ENCODE data around the gene NCBP1. TPM values are rescaled to one million over a fixed set of nuclear protein-coding genes. Genes with fewer than 3 reads are reported as not detected.

Gene NCBP1
- total RNA-seq, 1 donor from 2014 or later = 52.2 TPM

GRCh38 chr9:97640325-97640724 lies 6.7 kb downstream of the NCBP1 start:
- no peak for DNase-seq (ENCODE audit: low read depth, low spot score)
- Mint-ChIP-seq H3K27ac (ENCODE audit: unreplicated experiment) (no peak overlapping the region), H3K4me1 (peaks cover 12% of the 10 kb centered on the region), H3K27me3 (ENCODE audit: low read depth) (no peaks in the 10 kb centered on the region), H3K36me3 (ENCODE audit: low read depth) (peaks cover 5% of the 10 kb centered on the region), H3K4me3 (no peak overlapping the region), H3K9me3 (no peaks in the 10 kb centered on the region)
- TF ChIP-seq CTCF (conservative IDR thresholded peaks at IDR 0.05) = no peak

DNA sequence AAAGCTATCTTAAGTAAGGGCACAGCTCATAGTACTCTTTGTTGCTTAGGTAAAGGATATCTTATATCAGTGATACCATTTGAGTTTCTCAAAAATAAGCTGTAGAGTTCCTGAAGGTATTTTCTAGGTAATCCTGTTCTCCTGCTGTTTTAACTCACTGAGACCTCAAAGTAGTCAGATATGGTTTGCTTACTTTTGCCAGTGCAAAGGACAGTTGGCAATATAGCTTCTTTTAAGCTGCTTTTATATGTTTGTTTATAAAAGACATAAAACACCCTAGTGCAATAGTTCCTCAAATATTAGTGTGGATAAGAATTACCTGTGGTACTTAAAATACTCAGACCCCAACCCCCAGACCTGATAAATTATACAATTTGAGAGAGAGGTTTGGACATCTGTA lies 12.1 kb downstream of the NCBP1 start:
- H3K27ac Mint-ChIP-seq (ENCODE audit: unreplicated experiment) = no peak overlapping the region
- no peak overlapping the region for H3K4me3 Mint-ChIP-seq
- no peaks in the 10 kb centered on the region for H3K4me1 Mint-ChIP-seq
- no peak for DNase-seq (ENCODE audit: low read depth, low spot score)
- no peaks in the 10 kb centered on the region for H3K9me3 Mint-ChIP-seq
- H3K36me3 Mint-ChIP-seq (ENCODE audit: low read depth) = peaks cover 9% of the 10 kb centered on the region
- no peak for TF ChIP-seq CTCF (conservative IDR thresholded peaks at IDR 0.05)
- H3K27me3 Mint-ChIP-seq (ENCODE audit: low read depth) = no peaks in the 10 kb centered on the region

- Mint-ChIP-seq H3K4me1 (no peaks in the 10 kb centered on the region), H3K9me3 (no peaks in the 10 kb centered on the region), H3K4me3 (no peak overlapping the region), H3K27ac (ENCODE audit: unreplicated experiment) (peak overlapping the region; percentile 67), H3K36me3 (ENCODE audit: low read depth) (peaks cover 9% of the 10 kb centered on the region), H3K27me3 (ENCODE audit: low read depth) (no peaks in the 10 kb centered on the region)
- no peak for TF ChIP-seq CTCF (conservative IDR thresholded peaks at IDR 0.05)
- DNase-seq (ENCODE audit: low read depth, low spot score) = no peak
Measured at GRCh38 chr9:97647996-97648395, 14.4 kb downstream of the NCBP1 start.

DNA sequence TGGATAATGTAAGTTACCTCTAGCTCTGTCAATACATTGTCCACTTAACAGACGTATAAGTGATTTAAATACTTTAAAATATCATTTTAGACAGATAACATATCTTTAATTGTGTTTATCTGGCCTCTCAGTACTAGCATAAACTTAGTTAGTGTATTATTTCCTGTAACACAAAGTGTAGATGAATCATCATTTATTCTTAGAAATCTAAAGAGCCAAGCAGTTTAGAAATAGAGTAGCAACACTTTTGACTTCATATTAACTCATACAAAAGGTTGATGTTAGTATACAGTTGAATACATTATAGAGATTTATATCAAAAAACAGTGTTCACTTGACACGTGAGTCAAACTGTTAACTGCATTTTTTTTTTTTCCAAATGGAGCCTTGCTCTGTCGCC lies 18.0 kb downstream of the NCBP1 start:
- H3K9me3 Mint-ChIP-seq = no peaks in the 10 kb centered on the region
- H3K4me1 Mint-ChIP-seq = no peaks in the 10 kb centered on the region
- DNase-seq (ENCODE audit: low read depth, low spot score) = no peak
- no peak for TF ChIP-seq CTCF (conservative IDR thresholded peaks at IDR 0.05)
- no peak overlapping the region for H3K4me3 Mint-ChIP-seq
- H3K27me3 Mint-ChIP-seq (ENCODE audit: low read depth) = no peaks in the 10 kb centered on the region
- no peak overlapping the region for H3K27ac Mint-ChIP-seq (ENCODE audit: unreplicated experiment)
- H3K36me3 Mint-ChIP-seq (ENCODE audit: low read depth) = peaks cover 15% of the 10 kb centered on the region

DNA sequence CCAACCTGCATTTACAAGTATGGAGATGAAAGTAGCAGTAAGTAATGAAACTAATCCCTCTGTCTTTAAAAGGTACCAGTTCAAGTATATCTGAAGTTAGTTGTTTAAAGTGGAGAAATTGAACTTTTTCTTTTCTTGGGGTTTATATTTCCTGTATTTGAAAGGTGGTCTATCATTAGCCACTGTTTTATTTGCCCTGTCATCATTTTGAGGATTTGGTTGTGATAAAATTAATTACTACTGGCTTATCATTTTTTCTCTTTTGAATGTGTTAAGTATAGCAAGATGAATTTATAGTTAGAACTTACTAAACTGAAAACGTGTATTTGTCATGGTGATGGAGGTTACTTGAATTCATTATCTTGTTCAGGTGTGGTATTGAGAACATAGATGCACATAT lies 25.1 kb downstream of the NCBP1 start:
- no peaks in the 10 kb centered on the region for H3K9me3 Mint-ChIP-seq
- H3K36me3 Mint-ChIP-seq (ENCODE audit: low read depth) = peaks cover 27% of the 10 kb centered on the region
- no peaks in the 10 kb centered on the region for H3K27me3 Mint-ChIP-seq (ENCODE audit: low read depth)
- H3K4me3 Mint-ChIP-seq = no peak overlapping the region
- no peak for DNase-seq (ENCODE audit: low read depth, low spot score)
- H3K27ac Mint-ChIP-seq (ENCODE audit: unreplicated experiment) = no peak overlapping the region
- H3K4me1 Mint-ChIP-seq = no peaks in the 10 kb centered on the region
- TF ChIP-seq CTCF (conservative IDR thresholded peaks at IDR 0.05) = no peak

GRCh38 chr9:97659771-97660170 lies 26.1 kb downstream of the NCBP1 start:
- peaks cover 29% of the 10 kb centered on the region for H3K36me3 Mint-ChIP-seq (ENCODE audit: low read depth)
- H3K9me3 Mint-ChIP-seq = no peaks in the 10 kb centered on the region
- TF ChIP-seq CTCF (conservative IDR thresholded peaks at IDR 0.05) = no peak
- no peak overlapping the region for H3K27ac Mint-ChIP-seq (ENCODE audit: unreplicated experiment)
- H3K4me1 Mint-ChIP-seq = no peaks in the 10 kb centered on the region
- DNase-seq (ENCODE audit: low read depth, low spot score) = no peak
- no peaks in the 10 kb centered on the region for H3K27me3 Mint-ChIP-seq (ENCODE audit: low read depth)
- no peak overlapping the region for H3K4me3 Mint-ChIP-seq
